SK-MEL-5 (cell line): ENCODE measurements around the gene RPEL1. TPM values are rescaled to one million over a fixed set of nuclear protein-coding genes. Genes with fewer than 3 reads are reported as not detected.

Experiments
- DNase-seq: peaks from one replicate; pipeline ENCODE4 v3.0.0-alpha.2; 2016; ENCODE audit warnings: low read depth, low spot score
- in situ Hi-C: cut with HindIII; loops from 2 replicates; pipeline ENCODE4 v1.10.0; 2016; ENCODE audit warnings: low sequenced_read_pairs, high pct_unique_total_duplicates, low pct_unique_long_range_greater_than_20kb
- total RNA-seq: library from RNA; depleted of rRNA; stranded (reverse); fragments of >200 nt; shearing (Covaris generic); gene quantifications from 2 replicates; pipeline ENCODE4 v1.2.3, GENCODE V29; 2014

Gene RPEL1
- total RNA-seq, 1 experiment from 2014 or later: not detected

DNA sequence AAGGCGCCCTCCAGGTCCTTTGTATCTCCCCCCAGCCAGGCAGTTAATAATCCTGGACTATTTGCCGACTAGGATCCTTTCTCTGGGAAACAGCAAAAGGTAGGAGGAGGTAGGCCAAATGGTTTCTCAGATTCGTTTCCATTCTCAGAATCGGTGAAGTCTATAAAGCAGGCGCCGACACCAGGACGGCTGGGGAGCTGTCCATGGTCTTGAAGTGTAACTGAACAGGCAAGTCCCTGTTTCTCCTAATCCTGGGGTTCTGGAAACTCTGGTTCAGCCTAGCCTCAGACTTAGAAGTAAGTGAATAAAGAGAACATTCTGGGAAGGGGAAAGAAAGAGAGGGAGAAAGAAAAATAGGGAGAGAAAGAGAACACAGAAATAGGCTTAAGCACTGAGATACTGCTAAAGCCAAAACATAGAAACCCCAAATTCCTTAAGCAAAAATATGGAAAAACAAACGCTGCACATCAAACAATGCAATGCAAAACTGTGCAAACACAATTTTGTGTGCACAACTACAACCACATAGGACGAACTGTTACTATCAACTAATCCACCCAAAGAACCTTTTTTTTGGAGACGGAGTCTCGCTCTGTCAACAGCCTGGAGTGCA lies 20.1 kb downstream of the RPEL1 start:
- in situ Hi-C loops: no loop called here
- peak; percentile 54 for DNase-seq

DNA sequence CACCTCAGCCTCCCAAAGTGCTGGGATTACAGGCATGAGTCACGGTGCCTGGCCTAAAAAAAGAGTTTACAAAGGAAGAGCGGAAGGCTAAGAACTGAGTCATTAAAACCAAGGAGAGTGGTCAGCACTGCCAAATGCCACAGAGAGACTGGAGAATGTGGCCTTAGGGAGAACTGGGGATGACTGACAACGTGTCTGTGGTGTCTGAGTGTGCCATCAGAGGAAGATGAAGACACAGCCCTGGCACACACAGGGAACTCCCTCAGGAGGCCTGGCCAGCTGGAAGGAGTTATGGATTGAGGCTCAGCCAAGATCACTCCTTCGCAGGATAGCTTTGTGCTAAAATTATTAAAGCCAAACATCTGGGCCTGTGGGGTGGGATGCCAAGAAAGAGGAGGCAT lies 27.4 kb downstream of the RPEL1 start:
- in situ Hi-C loops: no loop called here
- peak; percentile 67 for DNase-seq

DNA sequence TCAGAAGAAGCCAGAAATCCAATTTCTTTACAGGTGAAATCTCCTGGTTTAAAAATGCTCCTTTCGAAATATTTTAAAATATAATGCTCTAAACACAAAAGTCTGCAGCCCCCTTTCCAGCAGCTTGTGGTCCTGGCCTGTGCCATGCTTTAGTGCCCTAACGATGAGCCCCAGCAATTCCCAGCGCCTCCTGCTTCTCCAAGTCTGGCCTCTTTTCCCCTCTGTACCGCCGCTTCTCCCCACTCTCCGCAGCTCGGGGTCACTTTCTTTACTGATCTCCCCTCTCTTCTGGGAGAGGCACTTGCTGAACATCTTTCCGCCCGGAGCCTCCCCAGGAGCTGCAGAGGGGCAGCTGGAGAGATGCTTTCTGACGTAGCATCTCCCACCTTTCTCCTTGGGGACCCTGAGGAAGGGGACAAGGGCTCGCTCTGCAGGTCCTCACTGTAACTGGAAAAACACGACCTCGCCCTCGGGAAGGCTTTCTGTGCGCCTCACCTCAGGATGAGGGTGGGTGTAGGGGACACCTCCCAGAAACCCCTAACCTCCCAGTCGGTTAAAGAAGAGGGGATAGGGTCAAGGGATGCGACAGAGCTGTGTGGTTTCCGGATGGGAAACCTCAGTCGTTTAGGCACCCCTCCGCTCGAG lies 30.7 kb downstream of the RPEL1 start:
- DNase-seq: no peak
- in situ Hi-C loops: no loop called here

DNA sequence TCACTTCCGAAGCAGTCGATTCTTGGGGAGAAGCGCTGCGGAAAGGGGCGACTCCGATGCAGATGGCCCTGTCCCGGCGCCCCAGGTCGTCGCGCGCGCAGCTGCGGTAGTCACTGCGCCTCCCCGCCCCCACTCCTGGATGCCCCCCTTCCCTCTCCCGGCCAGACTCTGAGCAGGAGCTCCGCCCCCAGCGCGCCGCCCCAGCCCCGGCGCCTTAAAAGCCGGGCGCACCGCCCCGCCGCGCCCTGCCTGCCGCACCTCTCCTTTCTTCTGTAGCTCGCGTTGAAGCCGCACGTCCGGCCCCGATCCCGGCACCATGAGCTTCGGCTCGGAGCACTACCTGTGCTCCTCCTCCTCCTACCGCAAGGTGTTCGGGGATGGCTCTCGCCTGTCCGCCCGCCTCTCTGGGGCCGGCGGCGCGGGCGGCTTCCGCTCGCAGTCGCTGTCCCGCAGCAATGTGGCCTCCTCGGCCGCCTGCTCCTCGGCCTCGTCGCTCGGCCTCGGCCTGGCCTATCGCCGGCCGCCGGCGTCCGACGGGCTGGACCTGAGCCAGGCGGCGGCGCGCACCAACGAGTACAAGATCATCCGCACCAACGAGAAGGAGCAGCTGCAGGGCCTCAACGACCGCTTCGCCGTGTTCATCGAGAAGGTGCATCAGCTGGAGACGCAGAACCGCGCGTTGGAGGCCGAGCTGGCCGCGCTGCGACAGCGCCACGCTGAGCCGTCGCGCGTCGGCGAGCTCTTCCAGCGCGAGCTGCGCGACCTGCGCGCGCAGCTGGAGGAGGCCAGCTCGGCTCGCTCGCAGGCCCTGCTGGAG lies 31.4 kb downstream of the RPEL1 start, which contains the start of gene INA:
Gene INA, plus strand, starts transcription at position 243 of the 817 bp plus-strand sequence. Its CDS starts 74 bp downstream, at position 317.
- in situ Hi-C loops: no loop called here
- peak; percentile 14 for DNase-seq

DNA sequence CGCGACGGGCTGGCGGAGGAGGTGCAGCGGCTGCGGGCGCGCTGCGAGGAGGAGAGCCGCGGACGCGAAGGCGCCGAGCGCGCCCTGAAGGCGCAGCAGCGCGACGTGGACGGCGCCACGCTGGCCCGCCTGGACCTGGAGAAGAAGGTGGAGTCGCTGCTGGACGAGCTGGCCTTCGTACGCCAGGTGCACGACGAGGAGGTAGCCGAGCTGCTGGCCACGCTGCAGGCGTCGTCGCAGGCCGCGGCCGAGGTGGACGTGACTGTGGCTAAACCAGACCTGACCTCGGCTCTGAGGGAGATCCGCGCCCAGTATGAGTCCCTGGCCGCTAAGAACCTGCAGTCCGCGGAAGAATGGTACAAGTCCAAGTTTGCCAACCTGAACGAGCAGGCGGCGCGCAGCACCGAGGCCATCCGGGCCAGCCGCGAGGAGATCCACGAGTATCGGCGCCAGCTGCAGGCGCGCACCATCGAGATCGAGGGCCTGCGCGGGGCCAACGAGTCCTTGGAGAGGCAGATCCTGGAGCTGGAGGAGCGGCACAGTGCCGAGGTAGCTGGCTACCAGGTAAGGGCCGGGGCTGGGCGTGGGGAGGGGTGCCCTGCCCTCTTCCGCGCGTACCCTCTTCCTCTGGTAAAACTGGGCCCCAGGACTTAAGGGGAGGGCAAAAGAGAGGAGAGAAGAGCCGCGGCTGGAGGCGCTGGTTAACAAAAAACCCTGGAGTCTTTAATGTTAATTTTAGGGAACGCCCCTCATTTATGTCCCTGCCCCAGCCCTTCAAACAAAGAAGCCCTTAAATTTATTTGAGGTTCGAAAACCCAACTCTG lies 32.2 kb downstream of the RPEL1 start:
- DNase-seq: no peak
- in situ Hi-C loops: no loop called here

DNA sequence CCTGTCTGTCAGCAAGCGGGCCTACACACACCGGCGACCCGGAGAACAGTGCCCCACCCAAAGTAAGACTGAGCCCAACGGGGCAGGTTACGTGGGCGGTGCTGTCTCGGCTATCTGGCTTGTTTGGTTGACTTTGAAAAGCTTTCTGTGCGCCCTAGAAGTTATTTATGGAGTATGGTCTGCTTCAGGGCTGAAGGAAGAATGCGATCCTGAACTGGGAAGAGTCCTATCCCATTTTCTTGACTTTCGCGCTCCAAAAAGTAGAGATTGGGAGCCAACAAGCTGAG lies 32.8 kb downstream of the RPEL1 start:
- in situ Hi-C loops: no loop called here
- no peak for DNase-seq

DNA sequence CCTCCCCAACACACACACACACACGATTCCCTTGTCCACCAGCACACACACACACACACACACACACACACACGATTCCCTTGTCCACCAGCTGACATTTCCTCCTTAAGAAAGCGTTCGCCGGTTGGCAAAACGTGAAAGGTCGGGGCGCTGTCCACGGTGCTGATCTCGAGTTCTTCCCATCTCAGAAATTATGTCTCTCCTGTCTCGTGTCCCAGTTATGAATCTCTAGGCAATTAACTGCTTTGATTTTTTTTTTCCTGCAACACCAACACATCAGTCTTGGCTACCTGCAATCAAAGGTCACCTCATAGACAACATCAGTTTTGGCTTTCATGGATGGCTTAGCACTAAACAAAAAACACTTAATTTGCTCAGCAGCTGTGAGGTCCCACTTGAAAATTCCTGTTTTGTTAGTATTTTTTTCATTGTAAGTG lies 33.2 kb downstream of the RPEL1 start:
- in situ Hi-C loops: no loop called here
- DNase-seq: peak; percentile 26

DNA sequence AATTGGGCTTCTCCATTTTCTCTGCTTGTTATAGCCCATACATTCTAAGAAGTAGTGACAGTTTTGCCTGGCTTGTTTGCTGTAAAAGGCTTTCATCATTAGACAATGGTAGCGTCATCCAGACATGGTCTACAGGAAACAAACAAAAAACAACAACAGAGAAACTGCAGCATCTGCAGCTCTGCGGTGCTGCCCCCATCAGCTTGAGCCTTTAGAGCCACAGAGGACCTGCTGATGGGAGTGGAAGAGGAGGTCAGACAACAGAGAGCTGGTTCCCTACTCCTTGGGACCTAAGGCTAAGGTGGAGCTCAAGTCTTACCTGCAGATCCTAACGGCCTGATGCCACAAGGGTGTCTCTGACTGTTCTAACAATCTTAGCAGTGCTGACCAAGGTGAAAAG lies 34.3 kb downstream of the RPEL1 start:
- DNase-seq: no peak
- in situ Hi-C loops: no loop called here

DNA sequence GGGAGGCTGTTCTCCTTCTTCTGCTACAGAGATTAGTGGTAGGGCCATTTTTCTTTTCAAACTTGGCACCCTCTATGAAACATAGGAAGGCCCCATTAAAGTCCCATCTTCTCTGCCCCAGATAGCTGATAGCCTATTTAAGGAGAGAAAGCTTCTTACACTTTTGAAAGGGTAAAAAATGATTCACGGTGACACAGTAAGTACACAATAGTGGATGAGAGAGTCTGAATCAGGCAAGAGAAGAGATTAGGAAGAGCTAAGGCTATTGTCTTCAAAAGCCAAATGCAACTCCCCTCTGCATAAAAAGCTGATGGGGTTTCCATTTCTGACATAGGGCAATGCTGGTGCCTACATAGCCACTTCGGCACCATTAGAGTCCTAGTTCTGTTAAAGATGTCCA lies 34.8 kb downstream of the RPEL1 start:
- DNase-seq: no peak
- in situ Hi-C loops: no loop called here

DNA sequence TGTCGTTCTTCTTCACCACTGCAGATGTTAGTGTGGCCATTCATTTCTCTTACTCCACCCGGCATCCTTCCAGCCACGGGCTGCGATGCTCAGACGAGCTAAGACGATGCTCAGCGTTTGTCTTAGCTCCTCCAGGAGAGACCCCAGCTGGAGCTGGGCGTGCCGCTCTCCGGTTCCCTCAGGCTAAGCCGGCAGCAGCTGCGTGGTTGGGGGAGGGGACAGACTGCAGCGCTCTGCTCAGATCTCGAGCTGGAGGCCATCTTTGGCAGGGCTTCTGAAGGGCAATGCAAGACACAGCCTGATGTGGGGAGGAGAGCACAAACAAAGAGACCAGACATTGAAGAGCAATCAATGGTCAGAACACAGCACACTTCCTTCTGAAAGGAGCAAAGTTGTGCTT lies 36.1 kb downstream of the RPEL1 start:
- in situ Hi-C loops: no loop called here
- peak; percentile 10 for DNase-seq

DNA sequence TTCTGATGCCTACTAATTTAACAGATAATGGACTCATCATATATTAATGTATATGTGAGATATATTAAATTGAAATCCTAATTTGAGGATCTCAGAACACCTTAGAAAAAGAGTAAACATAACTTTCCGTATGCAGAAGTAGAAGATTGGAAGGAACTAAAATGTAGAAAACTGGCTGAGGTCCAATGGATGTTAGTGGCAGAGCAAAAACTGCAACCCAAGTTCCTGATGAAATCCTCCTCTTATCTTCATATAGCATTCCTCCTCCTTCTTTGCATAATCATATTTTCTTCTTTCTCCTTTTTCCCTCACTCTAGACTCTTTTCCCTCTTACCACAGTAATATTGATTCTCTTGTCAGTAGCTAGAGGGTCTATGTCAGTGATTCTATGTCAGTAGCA lies 37.3 kb downstream of the RPEL1 start:
- in situ Hi-C loops: no loop called here
- no peak for DNase-seq

DNA sequence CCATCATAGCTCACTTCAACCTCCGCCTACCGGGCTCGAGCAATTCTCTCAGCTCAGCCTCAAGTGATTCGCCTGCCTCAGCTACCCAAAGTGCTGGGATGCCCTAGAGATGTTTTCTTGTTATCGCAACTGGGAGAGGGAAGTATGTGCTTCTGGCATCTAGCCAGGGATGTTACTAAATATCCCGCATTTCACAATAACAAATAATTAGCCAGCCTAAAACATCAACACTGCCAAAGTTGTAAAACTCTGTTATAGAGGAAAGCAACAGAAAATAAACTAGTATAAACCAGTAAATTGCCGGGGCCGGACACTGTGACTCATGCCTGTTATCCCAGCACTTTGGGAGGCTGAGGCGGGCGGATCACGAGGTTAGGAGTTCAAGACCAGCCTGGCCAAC lies 38.5 kb downstream of the RPEL1 start:
- DNase-seq: no peak
- in situ Hi-C loops: no loop called here

DNA sequence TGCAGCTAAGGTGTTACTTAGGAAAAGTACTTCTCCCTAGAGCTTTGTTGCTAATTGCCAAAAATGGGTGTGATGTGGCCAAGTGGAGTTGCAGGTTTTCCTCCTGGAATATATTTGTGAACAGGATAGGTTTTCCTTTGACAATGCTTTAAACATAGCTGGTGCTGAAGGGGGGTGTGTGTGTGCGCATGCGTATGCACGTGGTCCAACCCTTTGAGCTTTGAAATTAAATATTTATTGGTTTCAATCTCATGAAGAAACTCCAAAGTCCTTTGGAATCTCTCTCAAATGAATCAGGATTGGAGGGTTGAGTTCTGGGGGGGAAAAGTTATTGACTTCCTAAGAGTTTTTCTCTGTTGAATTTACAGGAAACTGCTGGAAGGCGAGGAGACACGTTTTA lies 42.3 kb downstream of the RPEL1 start:
- DNase-seq: no peak
- in situ Hi-C loops: no loop called here

DNA sequence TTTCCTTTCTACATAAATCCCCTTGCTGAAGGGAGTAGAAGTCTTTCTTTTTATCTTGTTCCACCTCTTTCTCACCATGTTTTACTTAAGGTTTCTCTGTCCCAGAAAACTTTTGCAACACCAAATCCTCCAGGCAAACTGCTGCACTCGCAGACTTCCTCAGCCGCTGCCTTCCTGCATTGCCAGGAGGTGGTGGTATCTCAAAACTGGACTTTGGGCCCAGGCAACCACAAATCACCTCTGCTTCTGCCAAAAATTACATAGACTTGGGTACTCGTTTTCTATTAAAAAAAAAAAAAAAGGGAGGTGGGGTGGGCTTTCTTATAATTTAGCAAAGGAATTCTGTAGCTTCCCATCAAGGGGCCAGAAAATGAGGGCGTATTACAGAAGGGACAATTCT lies 45.9 kb downstream of the RPEL1 start:
- DNase-seq: no peak
- in situ Hi-C loops: no loop called here

DNA sequence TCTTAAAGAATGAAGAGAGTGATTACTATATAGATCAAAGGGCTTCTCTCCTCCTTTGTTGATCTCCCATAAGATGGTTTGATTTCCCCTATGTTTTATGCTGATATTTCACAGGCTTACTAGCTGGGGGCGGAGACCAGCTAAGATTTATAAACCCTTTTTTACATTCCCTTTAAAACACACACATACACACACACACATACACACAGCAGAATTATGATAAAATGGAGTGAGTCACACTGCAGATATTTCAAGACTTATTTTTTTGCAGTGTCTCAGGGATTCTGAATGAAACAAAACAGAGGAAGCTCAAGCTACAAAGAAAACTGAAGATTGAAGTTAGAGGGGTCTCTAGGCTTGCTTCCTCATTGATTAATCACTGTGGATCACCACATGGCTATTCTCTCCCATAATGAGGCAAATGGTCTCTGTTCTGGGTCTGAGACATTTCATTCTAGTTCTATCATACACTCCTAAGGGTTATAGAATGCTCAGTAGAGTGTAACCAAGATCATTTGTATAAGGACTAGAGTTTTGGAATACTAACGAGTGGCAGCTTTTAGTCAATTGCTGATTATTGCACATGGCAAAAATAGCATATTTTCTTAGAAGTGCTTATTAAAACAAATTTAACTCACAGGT lies 49.8 kb downstream of the RPEL1 start:
- DNase-seq: no peak
- in situ Hi-C loops: no loop called here
